CD14-positive monocyte (primary cell): ENCODE data around the gene DPH3. TPM values are rescaled to one million over a fixed set of nuclear protein-coding genes. Genes with fewer than 3 reads are reported as not detected.

Source experiments
- DNase-seq, 3 donors: peaks; one replicate each; pipeline ENCODE4 v3.0.0-alpha.2; 2011 to 2022
- H2AFZ ChIP-seq: 2 replicates; pipeline ENCODE4 v1.6.0; 2012; ENCODE audit warnings: mild to moderate bottlenecking, low read depth, low read length, inconsistent platforms; ENCODE audit not compliant: insufficient read depth, poor library complexity, severe bottlenecking
- H3K27ac ChIP-seq, 2 donors: 1 replicate in 1 of 2; 2 replicates in 1 of 2; pipeline ENCODE4 v1.5.1; 2012 to 2013; ENCODE audit warnings: low read length in 2 of 2, control low read depth in 1 of 2, inconsistent platforms in 1 of 2, low read depth in 1 of 2, mild to moderate bottlenecking in 1 of 2
- H3K27me3 ChIP-seq, 2 donors: one replicate each; pipeline versions ENCODE4 v1.6.0 to v1.6.1; 2011 to 2013; ENCODE audit warnings: low read length in 2 of 2; ENCODE audit not compliant: control insufficient read depth in 2 of 2, insufficient read depth in 2 of 2
- H3K36me3 ChIP-seq, 2 donors: replicated peaks in 1 of 2; 1 replicate in 1 of 2; 2 replicates in 1 of 2; pipeline versions ENCODE4 v1.5.1 to v1.6.1; 2012 to 2013; ENCODE audit warnings: low read length in 2 of 2, control low read depth in 1 of 2, inconsistent platforms in 1 of 2, mild to moderate bottlenecking in 1 of 2; ENCODE audit not compliant: insufficient read depth in 2 of 2, control insufficient read depth in 1 of 2
- H3K4me1 ChIP-seq, 2 donors: 1 replicate in 1 of 2; 2 replicates in 1 of 2; pipeline versions ENCODE4 v1.5.1 to v1.6.1; 2012 to 2013; ENCODE audit warnings: low read length in 2 of 2, control low read depth in 1 of 2, inconsistent platforms in 1 of 2, mild to moderate bottlenecking in 1 of 2, moderate library complexity in 1 of 2; ENCODE audit not compliant: insufficient read depth in 2 of 2, control insufficient read depth in 1 of 2
- H3K4me2 ChIP-seq: replicated peaks from 2 replicates; pipeline ENCODE3; 2012; ENCODE audit warnings: low read length, moderate library complexity, mild to moderate bottlenecking; ENCODE audit not compliant: poor library complexity, severe bottlenecking; ENCODE audit errors: extremely low read depth
- H3K4me3 ChIP-seq, 3 experiments: fragments of 200-600 bp in 1 of 3; sonication (generic) in 1 of 3; replicated peaks in 1 of 3; 1 replicate in 2 of 3; 2 replicates in 1 of 3; pipeline ENCODE4 v1.5.1; 2011 to 2013; ENCODE audit warnings: low read length in 3 of 3, mild to moderate bottlenecking in 3 of 3, control low read depth in 2 of 3, low read depth in 2 of 3, inconsistent platforms in 1 of 3, moderate library complexity in 1 of 3
- H3K79me2 ChIP-seq: 2 replicates; pipeline ENCODE4 v1.6.0; 2012; ENCODE audit warnings: mild to moderate bottlenecking, control low read depth, inconsistent platforms, low read length, moderate library complexity; ENCODE audit not compliant: insufficient read depth
- H3K9ac ChIP-seq: 2 replicates; pipeline ENCODE4 v1.6.0; 2017; ENCODE audit warnings: low read length, mild to moderate bottlenecking; ENCODE audit not compliant: insufficient read depth, poor library complexity, severe bottlenecking
- H3K9me3 ChIP-seq, 2 donors: replicated peaks in 1 of 2; 1 replicate in 1 of 2; 2 replicates in 1 of 2; pipeline versions ENCODE4 v1.5.1 to v1.6.1; 2012 to 2013; ENCODE audit warnings: low read length in 2 of 2, control low read depth in 1 of 2; ENCODE audit not compliant: control insufficient read depth in 1 of 2, insufficient read depth in 1 of 2
- H4K20me1 ChIP-seq: 2 replicates; pipeline ENCODE4 v1.6.0; 2012; ENCODE audit warnings: mild to moderate bottlenecking, low read length, control low read depth, moderate library complexity; ENCODE audit not compliant: insufficient read depth
- H3K27ac Mint-ChIP-seq, 7 donors: one replicate each; pipeline ENCODE4 v1.8.0; 2020; ENCODE audit warnings: mild to moderate bottlenecking in 7 of 7, mixed read lengths in 7 of 7, moderate library complexity in 6 of 7, inconsistent platforms in 2 of 7
- H3K27me3 Mint-ChIP-seq, 3 donors: one replicate each; pipeline ENCODE4 v1.8.0; 2021 to 2022; ENCODE audit warnings: low read depth in 3 of 3, mild to moderate bottlenecking in 3 of 3, mixed read lengths in 3 of 3, moderate library complexity in 3 of 3, inconsistent platforms in 1 of 3
- H3K36me3 Mint-ChIP-seq, 2 donors: one replicate each; pipeline ENCODE4 v1.8.0; 2020; ENCODE audit warnings: mixed read lengths in 2 of 2, inconsistent platforms in 1 of 2, mild to moderate bottlenecking in 1 of 2
- H3K4me1 Mint-ChIP-seq: one replicate; pipeline ENCODE4 v1.8.0; 2020; ENCODE audit warnings: mild to moderate bottlenecking, mixed read lengths
- H3K4me3 Mint-ChIP-seq, 2 donors: one replicate each; pipeline ENCODE4 v1.8.0; 2020; ENCODE audit warnings: mild to moderate bottlenecking in 2 of 2, mixed read lengths in 2 of 2, moderate library complexity in 1 of 2
- H3K9me3 Mint-ChIP-seq, 7 donors: one replicate each; pipeline ENCODE4 v1.8.0; 2020 to 2022; ENCODE audit warnings: mixed read lengths in 7 of 7, mild to moderate bottlenecking in 6 of 7, moderate library complexity in 6 of 7, inconsistent platforms in 2 of 7
- CTCF ChIP-seq: fragments of 200-600 bp; IDR thresholded peaks from one replicate; pipeline ENCODE4 v1.8.0; 2022; ENCODE audit warnings: antibody characterized with exemption, mild to moderate bottlenecking
- WGBS: methylation state at CpG from one replicate; pipeline ENCODE4 v1.1.5; 2013; ENCODE audit warnings: missing lambda C conversion rate; ENCODE audit not compliant: insufficient coverage; 5-methylcytosine and 5-hydroxymethylcytosine counted together
- intact Hi-C, 2 donors: fragments of 100-400 bp; cut with micrococcal nuclease; formaldehyde crosslinking; loops; one replicate each; pipeline versions ENCODE4 v1.15.0 to v1.15.1; 2023
- polyA plus RNA-seq, 3 donors: library from polyadenylated mRNA; depleted of rRNA in 1 of 3; unstranded in 2 of 3; stranded (reverse) in 1 of 3; fragments of 300-500 nt in 2 of 3; fragments of >200 nt in 1 of 3; fragmentation: Illumina TruSeq in 2 of 3; gene quantifications; 1 replicate in 2 of 3; 2 replicates in 1 of 3; pipeline ENCODE4 v1.2.3, GENCODE V29; 2012 to 2021

DPH3 gene
- polyA plus RNA-seq, 3 donors: 9.2 to 42.0 (median 33.7) TPM

GRCh38 chr3:16234281-16234680 lies 30.5 kb downstream of the DPH3 start:
- no peak overlapping the region for H2AFZ ChIP-seq
- no peaks in the 10 kb centered on the region for H3K36me3 ChIP-seq
- no peaks in the 10 kb centered on the region for H3K27me3 ChIP-seq
- Mint-ChIP-seq H3K36me3 (no peaks in the 10 kb centered on the region), H3K4me1 (peaks cover 11% of the 10 kb centered on the region), H3K27ac (no peak overlapping the region), H3K27me3 (no peaks in the 10 kb centered on the region), H3K9me3 (peaks cover 0 to 3% (median 0%) of the 10 kb centered on the region in 7 donors), H3K4me3 (no peak overlapping the region)
- no CpG with 5 or more reads among the region's 2 CpGs for WGBS
- H4K20me1 ChIP-seq: no peaks in the 10 kb centered on the region
- no peak for TF ChIP-seq CTCF
- intact Hi-C loops: no loop called here
- no peak overlapping the region for H3K4me2 ChIP-seq
- no peak overlapping the region for H3K9ac ChIP-seq
- H3K4me1 ChIP-seq: peaks cover 0 to 12% of the 10 kb centered on the region in 2 donors
- no peaks in the 10 kb centered on the region for H3K9me3 ChIP-seq
- no peaks in the 10 kb centered on the region for H3K79me2 ChIP-seq
- H3K27ac ChIP-seq: no peak overlapping the region
- H3K4me3 ChIP-seq: no peak overlapping the region
- no peak for DNase-seq

- H3K27me3 ChIP-seq: no peaks in the 10 kb centered on the region
- no peak overlapping the region for H3K9ac ChIP-seq
- H3K9me3 ChIP-seq: no peaks in the 10 kb centered on the region
- intact Hi-C loops: no loop called here
- no peaks in the 10 kb centered on the region for H3K36me3 Mint-ChIP-seq
- peaks cover 0 to 3% (median 0%) of the 10 kb centered on the region in 7 donors for H3K9me3 Mint-ChIP-seq
- no peak overlapping the region for H3K27ac Mint-ChIP-seq
- no peak for DNase-seq
- no peak overlapping the region for H3K4me3 ChIP-seq
- no peaks in the 10 kb centered on the region for H3K36me3 ChIP-seq
- H3K4me2 ChIP-seq: no peak overlapping the region
- no CpG with 5 or more reads among the region's 1 CpG for WGBS
- H3K4me3 Mint-ChIP-seq: no peak overlapping the region
- no peaks in the 10 kb centered on the region for H3K79me2 ChIP-seq
- peaks cover 6% of the 10 kb centered on the region for H3K4me1 Mint-ChIP-seq
- H2AFZ ChIP-seq: no peak overlapping the region
- H4K20me1 ChIP-seq: no peaks in the 10 kb centered on the region
- H3K27me3 Mint-ChIP-seq: no peaks in the 10 kb centered on the region
- H3K27ac ChIP-seq: no peak overlapping the region
- H3K4me1 ChIP-seq: peaks cover 0 to 8% of the 10 kb centered on the region in 2 donors
- no peak for TF ChIP-seq CTCF
Measured at GRCh38 chr3:16233806-16234205, 30.9 kb downstream of the DPH3 start.
